Spleen (tissue), 11 donors: Measurements from ENCODE around the gene DMD. TPM values are rescaled to one million over a fixed set of nuclear protein-coding genes. Genes with fewer than 3 reads are reported as not detected.
A peak's percentile ranks its signal among the peaks of the same experiment; 100 is the strongest.

Source experiments
- DNase-seq: peaks from one replicate; pipeline ENCODE4 v3.0.0-alpha.2; 2020
- H3K27ac ChIP-seq, 8 donors: fragments of 200-600 bp; sonication (generic) in 7 of 8; 1 replicate in 4 of 8; 2 replicates in 4 of 8; pipeline versions ENCODE4 v1.5.0 to v1.8.0; 2016 to 2021; ENCODE audit warnings: inconsistent platforms in 4 of 8, mild to moderate bottlenecking in 4 of 8, moderate library complexity in 1 of 8
- H3K27me3 ChIP-seq, 7 donors: fragments of 200-600 bp; sonication (generic) in 6 of 7; replicated peaks in 1 of 7; 1 replicate in 4 of 7; 2 replicates in 3 of 7; pipeline versions ENCODE4 v1.5.0 to v1.8.0; 2016 to 2021; ENCODE audit warnings: inconsistent platforms in 3 of 7, mild to moderate bottlenecking in 1 of 7
- H3K36me3 ChIP-seq, 6 donors: fragments of 200-600 bp; sonication (generic) in 5 of 6; 1 replicate in 4 of 6; 2 replicates in 2 of 6; pipeline versions ENCODE4 v1.5.0 to v1.8.0; 2016 to 2021; ENCODE audit warnings: inconsistent platforms in 2 of 6
- H3K4me1 ChIP-seq, 6 donors: fragments of 200-600 bp; sonication (generic) in 5 of 6; 1 replicate in 3 of 6; 2 replicates in 3 of 6; pipeline versions ENCODE4 v1.5.0 to v1.8.0; 2016 to 2021; ENCODE audit warnings: inconsistent platforms in 3 of 6
- H3K4me3 ChIP-seq, 8 donors: fragments of 200-600 bp; sonication (generic) in 7 of 8; 1 replicate in 4 of 8; 2 replicates in 4 of 8; pipeline versions ENCODE4 v1.5.0 to v1.8.0; 2016 to 2021; ENCODE audit warnings: inconsistent platforms in 4 of 8, mild to moderate bottlenecking in 4 of 8, moderate library complexity in 2 of 8
- H3K9me3 ChIP-seq, 8 donors: fragments of 200-600 bp; sonication (generic) in 7 of 8; 1 replicate in 4 of 8; 2 replicates in 4 of 8; pipeline versions ENCODE4 v1.5.0 to v1.8.0; 2016 to 2021; ENCODE audit warnings: inconsistent platforms in 4 of 8
- CTCF ChIP-seq, 11 experiments: fragments of 200-600 bp in 7 of 11; fragments of 450-650 bp in 4 of 11; sonication (generic) in 4 of 11; IDR thresholded peaks in 8 of 11; conservative IDR thresholded peaks in 3 of 11; 1 replicate in 7 of 11; 2 replicates in 4 of 11; pipeline versions ENCODE4 v1.4.0 to v1.8.0; 2016 to 2021; ENCODE audit warnings: antibody characterized with exemption in 11 of 11, inconsistent platforms in 4 of 11, mild to moderate bottlenecking in 1 of 11
- POLR2A ChIP-seq, 3 donors: fragments of 450-650 bp; IDR thresholded peaks; one replicate each; pipeline ENCODE4 v1.5.1; 2017; ENCODE audit warnings: antibody characterized with exemption in 3 of 3, mild to moderate bottlenecking in 1 of 3
- POLR2AphosphoS5 ChIP-seq, 3 donors: sonication (generic); formaldehyde crosslinking; IDR thresholded peaks; one replicate each; pipeline ENCODE4 v1.5.1; 2017; ENCODE audit warnings: antibody characterized with exemption in 3 of 3
- WGBS, 5 donors: extraction: QIAGEN DNeasy Blood & Tissue Kit in 3 of 5; methylation state at CpG; one replicate each; pipeline versions ENCODE4 v1.1.5 to v1.1.7; 2013 to 2018; 5-methylcytosine and 5-hydroxymethylcytosine counted together
- intact Hi-C: fragments of 100-400 bp; cut with DNase I; formaldehyde crosslinking; loops from one replicate; pipeline ENCODE4 v1.15.0; 2023; ENCODE audit warnings: low total_unique reads
- polyA plus RNA-seq, 3 donors: library from polyadenylated mRNA; stranded (reverse); fragments of 200-250 nt; gene quantifications; one replicate each; pipeline ENCODE4 v1.2.1, GENCODE V29; 2013
- total RNA-seq, 7 donors: library from RNA; depleted of rRNA in 3 of 7; stranded (reverse); fragments of >200 nt in 3 of 7; fragmentation: NEBNext Ultra II Directional in 4 of 7; extraction: Animal tissue kit (Norgen Biotek cat#: 25700) in 4 of 7; gene quantifications; one replicate each; pipeline versions ENCODE4 v1.1.0 to v1.2.1, GENCODE V29; 2016 to 2021
- donor health status: healthy with polysubstance abuse.
- donor health status: DM: no; HTN: no; CAD: no; lungs with moderate emphysema.
- donor health status: DM: no; HTN: no; CAD: no.
- donor health status: Bipolar disorder and iron deficiency.
- donor health status: healthy.
- donor health status: DM: no; HTN: no; CAD: no.
- donor health status: DM: yes; HTN: yes; CAD: no.

The DMD gene
- total and polyA plus RNA-seq, 10 donors, result 1.3 to 11.3 (median 4.4) TPM

- Histone ChIP-seq H3K27me3 (no peaks in the 10 kb centered on the region), H3K36me3 (no peaks in the 10 kb centered on the region), H3K4me1 (no peaks in the 10 kb centered on the region), H3K4me3 (no peak overlapping the region), H3K9me3 (no peaks in the 10 kb centered on the region), H3K27ac (no peak overlapping the region)
- no peak for DNase-seq
- TF ChIP-seq POLR2AphosphoS5 (IDR thresholded peaks at IDR 0.05) (no peak), POLR2A (IDR thresholded peaks at IDR 0.05) (no peak), CTCF (IDR thresholded peaks at IDR 0.05 in 8 of 11, conservative IDR thresholded peaks at IDR 0.05 in 3 of 11) (no peak)
- WGBS, 5 donors, result 30 to 86% (median 51%) methylated on average over 1 of the region's 1 CpG
- intact Hi-C loops, result no loop called here
Observed at GRCh38 chrX:32126997-32127396, 1084.4 kb downstream of the DMD start.

- Histone ChIP-seq H3K9me3 (no peaks in the 10 kb centered on the region), H3K27me3 (no peaks in the 10 kb centered on the region), H3K36me3 (no peaks in the 10 kb centered on the region), H3K4me1 (no peaks in the 10 kb centered on the region), H3K27ac (no peak overlapping the region), H3K4me3 (no peak overlapping the region)
- 75 to 87% (median 79%) methylated on average over 7 to 8 of the region's 8 CpGs; no CpG with 5 or more reads in 1 of the 5 donors for WGBS, 5 donors
- intact Hi-C loops, result no loop called here
- TF ChIP-seq POLR2A (IDR thresholded peaks at IDR 0.05) (no peak), CTCF (IDR thresholded peaks at IDR 0.05 in 8 of 11, conservative IDR thresholded peaks at IDR 0.05 in 3 of 11) (no peak), POLR2AphosphoS5 (IDR thresholded peaks at IDR 0.05) (no peak)
- DNase-seq, result peak; percentile 58
Observed at GRCh38 chrX:32118832-32119231, 1092.5 kb downstream of the DMD start.

GRCh38 chrX:32116047-32116446 is 1095.3 kb downstream of the DMD start:
- Histone ChIP-seq H3K36me3 (no peaks in the 10 kb centered on the region), H3K27ac (no peak overlapping the region), H3K4me1 (no peaks in the 10 kb centered on the region), H3K27me3 (no peaks in the 10 kb centered on the region), H3K4me3 (no peak overlapping the region), H3K9me3 (no peaks in the 10 kb centered on the region)
- intact Hi-C loops, result no loop called here
- DNase-seq, result no peak
- 58 to 85% (median 69%) methylated on average over 3 of the region's 3 CpGs for WGBS, 5 donors
- TF ChIP-seq CTCF (IDR thresholded peaks at IDR 0.05 in 8 of 11, conservative IDR thresholded peaks at IDR 0.05 in 3 of 11) (no peak), POLR2A (IDR thresholded peaks at IDR 0.05) (no peak), POLR2AphosphoS5 (IDR thresholded peaks at IDR 0.05) (no peak)

GRCh38 chrX:32087663-32088062 is 1123.7 kb downstream of the DMD start:
- TF ChIP-seq POLR2AphosphoS5 (IDR thresholded peaks at IDR 0.05) (no peak), POLR2A (IDR thresholded peaks at IDR 0.05) (no peak)
- intact Hi-C loops, result no loop called here
- 44 to 66% (median 63%) methylated on average over 4 of the region's 4 CpGs for WGBS, 5 donors
- Histone ChIP-seq H3K27me3 (no peaks in the 10 kb centered on the region), H3K4me3 (no peak overlapping the region), H3K36me3 (no peaks in the 10 kb centered on the region), H3K9me3 (no peaks in the 10 kb centered on the region), H3K27ac (no peak overlapping the region), H3K4me1 (no peaks in the 10 kb centered on the region)
- DNase-seq, result no peak

GRCh38 chrX:32084757-32085156 is 1126.6 kb downstream of the DMD start:
- no peak overlapping the region for H3K27ac ChIP-seq
- DNase-seq, result no peak
- intact Hi-C loops, result no loop called here
- H3K9me3 ChIP-seq, result no peaks in the 10 kb centered on the region
- no peaks in the 10 kb centered on the region for H3K4me1 ChIP-seq
- H3K36me3 ChIP-seq, result no peaks in the 10 kb centered on the region
- no peak for TF ChIP-seq CTCF (IDR thresholded peaks at IDR 0.05 in 8 of 11, conservative IDR thresholded peaks at IDR 0.05 in 3 of 11)
- no peak for TF ChIP-seq POLR2AphosphoS5 (IDR thresholded peaks at IDR 0.05)
- no peak for TF ChIP-seq POLR2A (IDR thresholded peaks at IDR 0.05)
- no peaks in the 10 kb centered on the region for H3K27me3 ChIP-seq
- no peak overlapping the region for H3K4me3 ChIP-seq
- 82 to 94% (median 85%) methylated on average over 7 of the region's 7 CpGs for WGBS, 5 donors
